Measurements from ENCODE around the gene CTNND2. TPM values are rescaled to one million over a fixed set of nuclear protein-coding genes. Genes with fewer than 3 reads are reported as not detected.

Gene CTNND2
- total RNA-seq, 2 experiments from 2014 or later, result not detected

DNA sequence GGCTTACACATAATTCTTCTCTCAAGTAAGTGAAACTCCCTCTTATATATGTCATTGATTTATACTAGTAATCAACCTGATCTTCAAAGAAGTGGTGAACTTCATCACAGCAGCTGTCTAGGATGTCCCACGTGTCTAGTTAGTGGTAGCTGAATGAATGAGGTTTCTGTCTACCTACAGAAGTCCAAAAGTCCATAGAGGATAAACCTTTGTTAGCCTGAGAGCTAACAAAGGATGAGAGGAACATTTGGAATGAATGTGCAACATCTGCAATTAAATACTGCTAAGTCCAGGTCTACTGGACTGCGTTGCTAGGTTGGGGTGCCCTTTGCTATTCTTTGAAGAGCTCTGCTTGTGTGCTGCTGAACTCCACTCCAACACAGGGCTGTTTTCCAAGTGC, 929.4 kb downstream of the CTNND2 start:
- DNase-seq, result no peak
- intact Hi-C loops (cut with micrococcal nuclease), result no loop called here
- H3K27ac Mint-ChIP-seq, result no peak overlapping the region
- CTCF ChIA-PET, result interaction anchor here (5.0 kb wide), 1 partner anchor 13 kb away, joined by 24 read pairs; no protein-coding TSS in a partner anchor
- H3K27me3 Mint-ChIP-seq, result no peaks in the 10 kb centered on the region
- ATAC-seq, result no peak
- POLR2A ChIA-PET, result no interaction called here
- H3K36me3 Mint-ChIP-seq (ENCODE audit: low read depth), result no peaks in the 10 kb centered on the region
- H3K9me3 Mint-ChIP-seq, result no peaks in the 10 kb centered on the region
- no peaks in the 10 kb centered on the region for H3K4me1 Mint-ChIP-seq (ENCODE audit: low read depth)
- TF ChIP-seq CTCF (IDR thresholded peaks at IDR 0.05), result no peak
- H3K4me3 Mint-ChIP-seq, result no peak overlapping the region

DNA sequence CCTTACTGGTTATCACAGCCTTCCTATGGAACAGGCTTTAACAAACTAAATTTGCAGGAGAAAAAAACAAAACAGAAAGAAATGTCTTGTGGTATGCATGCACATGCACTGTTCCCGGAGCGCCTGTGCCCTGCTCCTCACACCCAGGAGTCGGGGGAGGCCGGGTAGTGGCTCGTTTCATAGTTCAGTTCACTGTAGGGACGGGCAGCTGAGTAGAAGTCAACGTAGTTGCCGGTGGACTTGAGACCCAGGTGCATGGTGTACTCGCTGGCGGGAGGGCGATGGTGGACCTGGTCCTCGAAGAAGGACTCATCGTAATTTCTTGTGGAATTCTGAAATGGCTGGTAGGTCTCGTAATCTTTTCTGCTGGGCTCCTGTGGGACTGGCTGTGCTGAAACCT, 930.9 kb downstream of the CTNND2 start:
- ATAC-seq (no peak), DNase-seq (no peak)
- ChIA-PET POLR2A (no interaction called here), CTCF (no interaction called here)
- Mint-ChIP-seq H3K27me3 (no peaks in the 10 kb centered on the region), H3K36me3 (ENCODE audit: low read depth) (no peaks in the 10 kb centered on the region), H3K4me1 (ENCODE audit: low read depth) (no peaks in the 10 kb centered on the region), H3K27ac (no peak overlapping the region), H3K4me3 (no peak overlapping the region), H3K9me3 (no peaks in the 10 kb centered on the region)
- no peak for TF ChIP-seq CTCF (IDR thresholded peaks at IDR 0.05)
- intact Hi-C loops (cut with micrococcal nuclease), result no loop called here

DNA sequence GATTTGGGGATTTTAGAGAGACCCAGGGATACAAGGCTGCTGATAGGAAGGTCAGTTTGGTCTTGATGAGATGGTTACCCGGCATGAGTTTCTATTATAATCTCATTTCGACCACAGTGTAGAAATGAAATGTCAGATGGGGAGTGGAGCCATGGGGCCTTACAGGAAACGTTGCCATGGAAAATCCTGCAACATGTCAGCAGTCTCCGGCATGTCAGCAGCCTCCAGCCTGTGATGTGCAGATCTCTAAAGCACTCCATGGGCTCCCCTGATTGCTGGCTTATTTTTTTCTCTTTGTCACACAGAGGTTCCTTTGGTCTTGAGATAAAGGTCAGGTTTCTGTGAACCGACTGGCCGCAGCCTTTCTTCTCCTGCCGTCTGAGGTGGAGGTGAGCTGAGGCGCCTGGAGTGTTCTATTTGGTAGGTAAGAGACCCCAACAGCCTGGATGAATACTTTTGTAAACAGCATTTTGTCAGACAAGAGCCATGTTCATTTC, 934.5 kb downstream of the CTNND2 start:
- Mint-ChIP-seq H3K36me3 (ENCODE audit: low read depth) (no peaks in the 10 kb centered on the region), H3K9me3 (no peaks in the 10 kb centered on the region), H3K4me3 (no peak overlapping the region), H3K27me3 (no peaks in the 10 kb centered on the region), H3K4me1 (ENCODE audit: low read depth) (no peaks in the 10 kb centered on the region), H3K27ac (no peak overlapping the region)
- ATAC-seq, result no peak
- POLR2A ChIA-PET, result no interaction called here
- no peak for TF ChIP-seq CTCF (IDR thresholded peaks at IDR 0.05)
- intact Hi-C loops (cut with micrococcal nuclease), result no loop called here
- CTCF ChIA-PET, result no interaction called here
- no peak for DNase-seq

DNA sequence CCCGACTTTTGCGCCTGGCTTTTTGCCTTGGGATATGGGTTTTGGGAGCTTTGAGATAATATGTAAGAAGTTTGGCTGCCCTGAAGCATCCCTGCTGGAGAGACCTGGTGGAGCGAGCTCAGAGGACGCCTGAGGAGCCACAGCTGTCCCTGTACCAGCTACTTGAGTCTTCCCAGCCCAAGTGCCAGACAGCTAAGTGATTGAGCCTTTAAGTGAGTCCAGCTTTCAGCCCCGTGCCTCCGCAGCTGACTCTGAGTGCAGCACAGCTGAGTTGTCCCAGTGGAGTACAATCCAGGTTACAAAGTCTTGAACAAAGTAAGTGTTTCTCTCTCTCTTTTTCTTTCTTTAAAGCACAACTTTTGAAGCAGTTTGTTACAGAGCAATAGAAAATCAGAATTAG, 939.4 kb downstream of the CTNND2 start:
- TF ChIP-seq CTCF (IDR thresholded peaks at IDR 0.05), result no peak
- intact Hi-C loops (cut with micrococcal nuclease), result no loop called here
- no peak overlapping the region for H3K27ac Mint-ChIP-seq
- ChIA-PET POLR2A (no interaction called here), CTCF (no interaction called here)
- H3K4me1 Mint-ChIP-seq (ENCODE audit: low read depth), result peaks cover 3% of the 10 kb centered on the region
- peaks cover 2% of the 10 kb centered on the region for H3K9me3 Mint-ChIP-seq
- ATAC-seq (no peak), DNase-seq (no peak)
- no peak overlapping the region for H3K4me3 Mint-ChIP-seq
- no peaks in the 10 kb centered on the region for H3K36me3 Mint-ChIP-seq (ENCODE audit: low read depth)
- no peaks in the 10 kb centered on the region for H3K27me3 Mint-ChIP-seq

GRCh38 chr5:10958728-10959127, 945.5 kb downstream of the CTNND2 start:
- POLR2A ChIA-PET, result no interaction called here
- no peak for DNase-seq
- Mint-ChIP-seq H3K9me3 (peaks cover 10% of the 10 kb centered on the region), H3K27me3 (no peaks in the 10 kb centered on the region), H3K36me3 (ENCODE audit: low read depth) (no peaks in the 10 kb centered on the region), H3K27ac (no peak overlapping the region), H3K4me1 (ENCODE audit: low read depth) (peaks cover 3% of the 10 kb centered on the region), H3K4me3 (no peak overlapping the region)
- no peak for ATAC-seq
- CTCF ChIA-PET, result no interaction called here
- intact Hi-C loops (cut with micrococcal nuclease), result no loop called here
- TF ChIP-seq CTCF (IDR thresholded peaks at IDR 0.05), result no peak

Data from activated CD8-positive, alpha-beta T cell treated with anti-CD3 and anti-CD28 coated beads for 36 hours (primary cell).